ENCODE results near the gene CUL4A. TPM values are rescaled to one million over a fixed set of nuclear protein-coding genes. Genes with fewer than 3 reads are reported as not detected.

The CUL4A gene
- total and polyA plus RNA-seq, 2 donors (not counting 1 experiment from before 2014, with no cell fraction given), result 107 to 126 TPM

GRCh38 chr13:113226873-113227450 is 17.5 kb downstream of the CUL4A start:
- no peak overlapping the region for H3K9ac ChIP-seq (ENCODE audit: insufficient read depth, low read length)
- DNase-seq (ENCODE audit: low read depth in 2 of 2), result peak in 1 of 2 donors; percentile 47
- peaks cover 45% of the 10 kb centered on the region for H3K79me2 ChIP-seq (ENCODE audit: control insufficient read depth, insufficient read depth, low read length)
- no peak overlapping the region for H3K4me3 ChIP-seq (replicated peaks in 1 of 4; ENCODE audit: control extremely low read depth in 1 of 4, insufficient read depth in 1 of 4, low read depth in 3 of 4, low read length in 4 of 4)
- H3K4me1 ChIP-seq (ENCODE audit: control insufficient read depth, extremely low read depth, insufficient read depth, low read length), result no peaks in the 10 kb centered on the region
- no peak overlapping the region for H2AFZ ChIP-seq (ENCODE audit: low read length)
- no peak overlapping the region for H3K4me2 ChIP-seq (ENCODE audit: extremely low read depth, insufficient read depth, low read length)
- H4K20me1 ChIP-seq (ENCODE audit: control insufficient read depth, extremely low read depth, insufficient read depth, low read length), result no peaks in the 10 kb centered on the region
- no peaks in the 10 kb centered on the region for H3K9me3 ChIP-seq (ENCODE audit: control insufficient read depth, insufficient read depth, low read depth, low read length)
- TF ChIP-seq EZH2 (IDR thresholded peaks at IDR 0.05; ENCODE audit: low read length, missing control alignments), result no peak
- no peak for TF ChIP-seq CTCF (conservative IDR thresholded peaks at IDR 0.05 in 1 of 2, IDR thresholded peaks at IDR 0.05 in 1 of 2; ENCODE audit: low read depth in 1 of 2, low read length in 2 of 2)
- H3K27me3 ChIP-seq (ENCODE audit: control insufficient read depth, insufficient read depth, low read length), result no peaks in the 10 kb centered on the region
- H3K36me3 ChIP-seq (ENCODE audit: control insufficient read depth, insufficient read depth, low read length), result peaks cover 31% of the 10 kb centered on the region
- peak overlapping the region; percentile 41 for H3K27ac ChIP-seq (ENCODE audit: insufficient read depth, low read length)

- Histone ChIP-seq H3K4me3 (replicated peaks in 1 of 4; ENCODE audit: control extremely low read depth in 1 of 4, insufficient read depth in 1 of 4, low read depth in 3 of 4, low read length in 4 of 4) (no peak overlapping the region), H4K20me1 (ENCODE audit: control insufficient read depth, extremely low read depth, insufficient read depth, low read length) (no peaks in the 10 kb centered on the region), H3K9me3 (ENCODE audit: control insufficient read depth, insufficient read depth, low read depth, low read length) (no peaks in the 10 kb centered on the region), H2AFZ (ENCODE audit: low read length) (no peak overlapping the region), H3K4me2 (ENCODE audit: extremely low read depth, insufficient read depth, low read length) (no peak overlapping the region), H3K36me3 (ENCODE audit: control insufficient read depth, insufficient read depth, low read length) (peaks cover 31% of the 10 kb centered on the region), H3K27me3 (ENCODE audit: control insufficient read depth, insufficient read depth, low read length) (no peaks in the 10 kb centered on the region), H3K79me2 (ENCODE audit: control insufficient read depth, insufficient read depth, low read length) (peaks cover 27% of the 10 kb centered on the region), H3K4me1 (ENCODE audit: control insufficient read depth, extremely low read depth, insufficient read depth, low read length) (no peaks in the 10 kb centered on the region), H3K9ac (ENCODE audit: insufficient read depth, low read length) (no peak overlapping the region), H3K27ac (ENCODE audit: insufficient read depth, low read length) (peak overlapping the region; percentile 16)
- TF ChIP-seq CTCF (conservative IDR thresholded peaks at IDR 0.05 in 1 of 2, IDR thresholded peaks at IDR 0.05 in 1 of 2; ENCODE audit: low read depth in 1 of 2, low read length in 2 of 2), result no peak
- no peak for TF ChIP-seq EZH2 (IDR thresholded peaks at IDR 0.05; ENCODE audit: low read length, missing control alignments)
- peak in 1 of 2 donors; percentile 65 for DNase-seq (ENCODE audit: low read depth in 2 of 2)
These were observed 19.7 kb downstream of the CUL4A start for GRCh38 chr13:113229161-113229560.

GRCh38 chr13:113229791-113230190 is 20.4 kb downstream of the CUL4A start:
- TF ChIP-seq CTCF (conservative IDR thresholded peaks at IDR 0.05 in 1 of 2, IDR thresholded peaks at IDR 0.05 in 1 of 2; ENCODE audit: low read depth in 1 of 2, low read length in 2 of 2) (no peak), EZH2 (IDR thresholded peaks at IDR 0.05; ENCODE audit: low read length, missing control alignments) (no peak)
- H2AFZ ChIP-seq (ENCODE audit: low read length), result no peak overlapping the region
- no peak overlapping the region for H3K4me3 ChIP-seq (replicated peaks in 1 of 4; ENCODE audit: control extremely low read depth in 1 of 4, insufficient read depth in 1 of 4, low read depth in 3 of 4, low read length in 4 of 4)
- H3K4me1 ChIP-seq (ENCODE audit: control insufficient read depth, extremely low read depth, insufficient read depth, low read length), result no peaks in the 10 kb centered on the region
- H4K20me1 ChIP-seq (ENCODE audit: control insufficient read depth, extremely low read depth, insufficient read depth, low read length), result no peaks in the 10 kb centered on the region
- no peak for DNase-seq (ENCODE audit: low read depth in 2 of 2)
- H3K79me2 ChIP-seq (ENCODE audit: control insufficient read depth, insufficient read depth, low read length), result peaks cover 21% of the 10 kb centered on the region
- no peaks in the 10 kb centered on the region for H3K27me3 ChIP-seq (ENCODE audit: control insufficient read depth, insufficient read depth, low read length)
- no peak overlapping the region for H3K9ac ChIP-seq (ENCODE audit: insufficient read depth, low read length)
- peaks cover 28% of the 10 kb centered on the region for H3K36me3 ChIP-seq (ENCODE audit: control insufficient read depth, insufficient read depth, low read length)
- H3K27ac ChIP-seq (ENCODE audit: insufficient read depth, low read length), result no peak overlapping the region
- no peak overlapping the region for H3K4me2 ChIP-seq (ENCODE audit: extremely low read depth, insufficient read depth, low read length)
- H3K9me3 ChIP-seq (ENCODE audit: control insufficient read depth, insufficient read depth, low read depth, low read length), result no peaks in the 10 kb centered on the region

Measured in fibroblast of lung (primary cell).